T-helper 2 cell treated with Interferon-gamma antibody and Interleukin-4, amounts not matched to agents 100 ng/mL and 5 ng/mL, for 36 hours (primary cell): ENCODE measurements around the gene VTN. TPM values are rescaled to one million over a fixed set of nuclear protein-coding genes. Genes with fewer than 3 reads are reported as not detected.

Source experiments
- intact Hi-C: fragments of 100-400 bp; cut with micrococcal nuclease; formaldehyde crosslinking; loops from one replicate; pipeline ENCODE4 v1.15.1; 2023
- total RNA-seq: library from RNA; stranded (reverse); gene quantifications from 2 replicates; pipeline ENCODE4 v1.2.3, GENCODE V29; 2022

VTN gene
- total RNA-seq, 1 donor from 2014 or later: 0.45 TPM

DNA sequence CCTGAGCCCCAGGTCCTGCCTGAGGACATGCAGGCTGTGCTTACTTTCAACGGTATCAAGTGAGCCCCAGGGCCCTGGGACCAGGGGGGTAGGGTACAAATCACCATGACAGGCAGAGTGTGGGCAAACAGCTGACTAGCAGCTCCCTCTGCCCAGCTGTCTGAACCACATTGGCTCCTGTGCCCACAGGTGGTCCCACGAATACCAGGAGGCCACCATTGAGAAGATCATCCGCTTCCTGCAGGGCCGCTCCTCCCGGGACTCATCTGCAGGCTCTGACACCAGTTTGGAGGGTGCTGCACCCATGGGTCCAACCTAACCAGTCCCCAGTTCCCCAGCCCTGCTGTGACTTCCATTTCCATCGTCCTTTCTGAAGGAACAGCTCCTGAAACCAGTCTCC lies 25.9 kb upstream of the VTN start:
- intact Hi-C loops: no loop called here

DNA sequence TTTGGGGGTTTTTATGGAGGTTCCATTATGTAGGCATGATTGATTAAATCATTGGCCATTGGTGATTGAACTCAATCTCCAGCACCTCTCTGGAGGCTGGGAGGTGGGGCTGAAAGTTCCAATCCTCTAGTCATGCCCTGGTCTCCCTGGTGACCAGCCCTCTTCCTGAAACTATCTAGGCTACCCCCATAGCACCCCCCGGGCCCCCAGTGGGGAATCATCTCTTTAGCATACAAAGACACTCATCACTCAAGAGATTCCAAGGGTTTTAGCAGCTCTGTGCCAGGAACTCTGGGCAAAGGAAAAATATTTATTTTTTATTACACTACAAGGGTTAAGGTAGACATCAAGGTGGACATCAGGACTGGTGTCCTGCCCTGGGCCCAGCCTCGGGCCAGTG lies 25.3 kb upstream of the VTN start:
- intact Hi-C loops: no loop called here

DNA sequence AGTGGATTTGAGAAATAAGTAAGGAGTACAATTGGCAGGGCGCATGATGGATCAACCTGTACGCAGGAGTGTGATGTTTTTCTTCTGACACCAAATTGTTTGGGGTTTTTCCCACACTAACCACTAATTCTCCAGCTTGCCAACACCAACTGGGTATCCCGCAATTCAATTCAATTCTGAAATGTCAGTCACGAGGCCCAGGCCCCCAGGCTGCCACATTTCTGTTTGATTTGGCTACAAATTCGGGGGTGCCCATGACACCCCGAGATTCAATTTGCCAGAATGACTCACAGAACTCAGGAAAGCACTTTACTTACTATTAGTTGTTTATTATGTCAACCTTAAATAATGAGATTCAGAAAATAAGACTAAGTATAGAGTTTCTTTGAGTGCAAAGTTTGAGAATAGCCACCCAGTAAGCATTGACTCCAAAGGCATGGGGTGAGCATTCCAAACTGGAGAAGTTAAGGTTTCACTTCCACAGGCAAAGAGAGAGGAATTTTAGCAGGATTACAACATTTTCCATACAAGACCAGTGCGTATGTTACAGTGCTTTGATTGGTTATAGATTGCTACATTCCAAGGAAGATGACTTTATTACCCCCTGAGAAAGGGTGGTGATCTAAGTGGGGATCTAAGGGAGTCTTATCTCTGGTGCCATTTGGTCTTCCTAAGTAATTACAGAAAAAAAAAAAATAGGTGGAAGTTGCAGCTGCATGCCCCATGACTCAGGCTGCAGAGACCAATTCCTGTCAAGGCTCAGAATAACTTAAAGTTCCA lies 24.4 kb upstream of the VTN start:
- intact Hi-C loops: no loop called here

DNA sequence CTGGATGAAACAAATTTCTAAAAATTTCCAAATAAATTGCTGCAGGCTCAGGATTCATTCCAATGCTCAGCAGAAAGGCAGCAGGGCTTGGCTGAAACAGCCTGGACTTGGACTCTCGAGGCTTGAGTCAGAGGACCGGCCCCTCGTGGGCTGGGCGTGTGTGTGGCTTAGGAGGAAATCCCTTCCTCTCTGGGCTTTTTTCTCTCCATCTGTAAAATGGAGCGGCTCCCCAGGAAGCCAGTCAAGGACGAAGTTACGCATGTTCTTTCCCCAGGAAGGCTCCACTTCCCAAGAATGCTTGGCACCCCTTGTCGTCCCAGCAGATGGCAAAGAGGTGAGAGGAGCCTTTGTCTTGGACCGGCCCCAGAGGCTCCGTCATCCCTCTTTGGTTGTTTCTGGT lies 22.4 kb upstream of the VTN start:
- intact Hi-C loops: no loop called here

DNA sequence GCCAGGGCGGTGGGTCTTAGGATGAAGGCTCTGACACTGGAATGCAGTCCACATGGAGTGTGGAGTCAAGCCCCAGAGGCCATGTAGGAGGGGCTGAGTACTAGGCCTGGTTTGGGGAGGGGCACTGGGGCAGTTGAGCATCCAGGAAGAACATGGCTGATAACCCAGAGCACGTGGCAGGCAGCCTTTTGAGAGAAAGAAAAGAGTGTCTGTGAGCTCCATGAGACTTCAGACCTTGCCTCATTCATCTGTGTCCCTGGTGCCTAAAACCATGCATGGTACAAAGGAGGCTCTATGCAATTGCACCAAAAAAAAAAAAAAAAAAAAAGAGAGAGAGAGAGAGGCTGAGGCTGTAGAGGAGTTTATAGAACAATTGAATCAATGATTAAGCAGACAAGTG lies 21.3 kb upstream of the VTN start:
- intact Hi-C loops: no loop called here

DNA sequence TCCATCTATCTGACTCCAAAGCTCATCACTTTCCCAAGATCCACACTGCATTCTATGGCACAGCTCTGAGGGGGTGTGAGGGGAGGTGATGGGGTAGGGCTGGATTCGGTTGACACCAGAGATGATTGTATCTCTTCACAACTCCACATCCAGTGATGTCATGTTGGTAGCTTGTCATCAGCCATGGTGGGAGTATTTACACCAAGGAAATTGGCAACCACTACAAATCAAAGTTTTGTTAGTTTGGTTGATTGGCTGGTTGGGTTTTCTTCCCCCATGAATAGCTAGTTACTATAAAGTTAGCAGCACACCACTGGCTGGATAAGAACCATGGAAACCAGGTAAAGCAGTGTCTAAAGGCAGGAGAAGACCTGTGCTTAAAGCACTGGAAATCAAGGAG lies 20.9 kb upstream of the VTN start:
- intact Hi-C loops: no loop called here

DNA sequence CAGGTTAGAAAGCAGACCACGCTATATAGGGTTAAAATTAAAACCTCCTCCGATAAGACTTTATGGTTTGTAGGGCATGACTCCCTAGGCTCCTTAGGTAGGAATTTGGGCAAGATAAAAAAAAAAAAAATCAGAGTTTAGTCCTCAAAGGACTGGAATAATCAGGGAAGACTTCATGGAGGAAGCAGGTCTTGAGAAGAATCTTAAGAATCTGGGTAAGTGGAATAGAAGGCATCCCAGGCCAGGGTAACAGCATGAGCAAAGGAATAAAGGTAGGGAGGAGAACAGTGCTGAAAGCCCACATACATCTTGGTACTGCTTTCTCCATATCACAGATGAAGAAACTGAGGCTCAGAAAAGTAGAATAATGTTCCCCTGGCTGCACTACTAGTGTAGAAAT lies 20.5 kb upstream of the VTN start:
- intact Hi-C loops: no loop called here

DNA sequence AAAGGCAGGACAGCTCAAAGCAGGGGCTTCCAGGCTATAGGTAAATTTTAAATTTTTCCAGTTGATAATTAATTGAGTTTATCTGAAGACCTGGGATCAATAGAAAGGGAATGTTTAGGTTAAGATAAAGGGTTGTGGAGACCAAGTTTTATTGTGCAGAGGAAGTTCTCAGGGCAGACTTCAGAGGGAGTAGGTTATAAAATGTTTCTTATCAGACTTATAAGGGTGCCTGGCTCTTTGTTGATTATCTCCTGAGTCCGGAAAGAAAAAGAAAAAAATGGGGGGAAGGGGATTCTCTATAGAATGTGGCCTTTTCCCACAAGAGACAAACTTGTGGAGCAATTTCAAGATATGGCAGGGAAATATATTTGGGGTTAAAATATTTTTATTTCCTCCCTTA lies 20.0 kb upstream of the VTN start:
- intact Hi-C loops: no loop called here

DNA sequence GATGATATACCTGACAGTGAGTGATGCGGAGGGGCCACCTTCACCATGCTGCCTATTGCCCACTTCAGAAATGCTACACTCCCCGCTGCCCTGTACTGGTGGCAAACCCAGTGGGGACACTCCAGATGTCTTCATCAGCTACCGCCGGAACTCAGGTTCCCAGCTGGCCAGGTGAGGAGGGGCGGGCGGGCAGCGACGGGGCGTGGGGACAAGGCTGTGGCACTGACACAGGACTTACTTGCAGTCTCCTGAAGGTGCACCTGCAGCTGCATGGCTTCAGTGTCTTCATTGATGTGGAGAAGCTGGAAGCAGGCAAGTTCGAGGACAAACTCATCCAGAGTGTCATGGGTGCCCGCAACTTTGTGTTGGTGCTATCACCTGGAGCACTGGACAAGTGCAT lies 18.0 kb upstream of the VTN start:
- intact Hi-C loops: no loop called here

DNA sequence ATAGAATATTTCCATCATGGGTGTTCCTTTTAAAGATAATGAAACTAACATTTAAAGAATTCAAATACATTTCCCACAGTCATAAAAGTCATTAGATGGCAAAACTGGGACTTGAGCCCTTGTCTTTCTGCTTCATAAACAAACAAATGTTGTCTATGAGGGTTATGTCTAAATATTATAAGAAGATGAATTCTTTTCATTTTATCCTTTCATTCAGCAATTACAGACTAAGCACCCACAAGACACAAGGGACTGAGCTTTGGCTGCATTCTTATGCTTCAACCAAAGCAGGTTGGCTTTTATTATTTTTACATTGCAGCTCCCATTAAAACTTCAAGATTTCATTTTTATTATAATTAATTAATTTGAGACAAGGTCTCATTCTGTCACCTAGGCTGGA lies 16.3 kb upstream of the VTN start:
- intact Hi-C loops: no loop called here

DNA sequence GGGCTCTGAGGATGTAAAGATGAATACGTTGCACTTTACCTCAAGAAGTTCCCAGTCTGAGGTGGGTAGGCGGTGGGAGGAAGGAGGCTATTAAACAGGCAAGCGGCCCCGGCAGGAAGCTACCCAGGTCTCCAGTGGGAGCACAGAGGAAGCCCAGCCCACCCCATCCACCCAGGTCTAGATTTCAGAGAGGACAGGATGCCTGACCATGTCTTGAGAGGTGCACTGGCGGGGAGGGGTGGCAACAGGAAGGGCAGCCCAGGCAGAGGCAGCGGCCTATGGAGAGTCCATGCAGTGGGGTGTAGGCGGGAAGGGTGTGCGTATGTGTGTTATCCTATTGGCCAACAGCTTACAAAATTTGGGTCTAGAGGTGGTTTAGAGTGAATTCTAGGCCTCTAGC lies 15.3 kb upstream of the VTN start:
- intact Hi-C loops: no loop called here

DNA sequence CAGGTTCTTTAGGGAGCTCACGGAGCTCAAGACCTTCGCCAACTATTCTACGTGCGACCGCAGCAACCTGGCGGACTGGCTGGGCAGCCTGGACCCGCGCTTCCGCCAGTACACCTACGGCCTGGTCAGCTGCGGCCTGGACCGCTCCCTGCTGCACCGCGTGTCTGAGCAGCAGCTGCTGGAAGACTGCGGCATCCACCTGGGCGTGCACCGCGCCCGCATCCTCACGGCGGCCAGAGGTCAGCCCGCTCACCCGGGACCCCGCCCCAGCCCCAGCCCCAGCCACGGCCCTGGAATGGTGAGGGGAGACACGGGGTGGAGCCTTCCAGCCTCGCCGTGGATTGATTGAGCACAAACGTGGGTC lies 14.9 kb upstream of the VTN start:
- intact Hi-C loops: no loop called here

DNA sequence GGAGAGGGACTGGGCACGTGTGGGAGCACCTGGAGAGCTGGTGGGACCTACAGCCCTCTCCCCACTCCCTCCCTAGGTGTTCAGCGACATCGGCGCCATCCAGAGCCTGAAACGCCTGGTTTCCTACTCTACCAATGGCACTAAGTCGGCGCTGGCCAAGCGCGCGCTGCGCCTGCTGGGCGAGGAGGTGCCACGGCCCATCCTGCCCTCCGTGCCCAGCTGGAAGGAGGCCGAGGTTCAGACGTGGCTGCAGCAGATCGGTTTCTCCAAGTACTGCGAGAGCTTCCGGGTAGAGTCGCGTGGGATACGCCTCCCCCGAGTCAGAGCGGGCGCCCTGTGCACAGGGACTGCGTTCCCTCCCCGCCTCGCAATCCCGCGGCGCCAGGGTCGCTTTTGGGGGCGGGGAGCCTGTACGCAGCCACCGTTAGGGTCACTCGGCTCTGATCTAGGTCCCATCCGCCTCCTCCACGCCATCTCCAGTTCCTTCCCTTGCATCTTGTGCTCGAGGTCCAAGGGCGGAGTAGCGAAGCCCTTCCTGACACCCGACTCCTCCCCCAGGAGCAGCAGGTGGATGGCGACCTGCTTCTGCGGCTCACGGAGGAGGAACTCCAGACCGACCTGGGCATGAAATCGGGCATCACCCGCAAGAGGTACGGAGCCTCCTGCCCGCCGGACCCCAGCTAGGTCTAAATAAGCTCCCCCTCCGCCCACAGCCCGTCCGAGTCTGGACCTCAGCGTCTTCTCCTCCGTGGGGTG lies 14.4 kb upstream of the VTN start:
- intact Hi-C loops: loop anchor here (1.0 kb wide), 2 partner anchors 13 to 27 kb away; partner anchors contain the start of genes POLDIP2 and SARM1

DNA sequence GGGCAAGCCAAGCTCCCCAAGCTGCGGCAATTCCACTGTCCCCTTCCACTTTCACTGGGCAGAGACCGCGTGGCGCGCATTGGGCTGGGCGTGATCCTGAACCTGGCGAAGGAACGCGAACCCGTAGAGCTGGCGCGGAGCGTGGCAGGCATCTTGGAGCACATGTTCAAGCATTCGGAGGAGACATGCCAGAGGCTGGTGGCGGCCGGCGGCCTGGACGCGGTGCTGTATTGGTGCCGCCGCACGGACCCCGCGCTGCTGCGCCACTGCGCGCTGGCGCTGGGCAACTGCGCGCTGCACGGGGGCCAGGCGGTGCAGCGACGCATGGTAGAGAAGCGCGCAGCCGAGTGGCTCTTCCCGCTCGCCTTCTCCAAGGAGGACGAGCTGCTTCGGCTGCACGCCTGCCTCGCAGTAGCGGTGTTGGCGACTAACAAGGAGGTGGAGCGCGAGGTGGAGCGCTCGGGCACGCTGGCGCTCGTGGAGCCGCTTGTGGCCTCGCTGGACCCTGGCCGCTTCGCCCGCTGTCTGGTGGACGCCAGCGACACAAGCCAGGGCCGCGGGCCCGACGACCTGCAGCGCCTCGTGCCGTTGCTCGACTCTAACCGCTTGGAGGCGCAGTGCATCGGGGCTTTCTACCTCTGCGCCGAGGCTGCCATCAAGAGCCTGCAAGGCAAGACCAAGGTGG lies 11.2 kb upstream of the VTN start:
- intact Hi-C loops: no loop called here

DNA sequence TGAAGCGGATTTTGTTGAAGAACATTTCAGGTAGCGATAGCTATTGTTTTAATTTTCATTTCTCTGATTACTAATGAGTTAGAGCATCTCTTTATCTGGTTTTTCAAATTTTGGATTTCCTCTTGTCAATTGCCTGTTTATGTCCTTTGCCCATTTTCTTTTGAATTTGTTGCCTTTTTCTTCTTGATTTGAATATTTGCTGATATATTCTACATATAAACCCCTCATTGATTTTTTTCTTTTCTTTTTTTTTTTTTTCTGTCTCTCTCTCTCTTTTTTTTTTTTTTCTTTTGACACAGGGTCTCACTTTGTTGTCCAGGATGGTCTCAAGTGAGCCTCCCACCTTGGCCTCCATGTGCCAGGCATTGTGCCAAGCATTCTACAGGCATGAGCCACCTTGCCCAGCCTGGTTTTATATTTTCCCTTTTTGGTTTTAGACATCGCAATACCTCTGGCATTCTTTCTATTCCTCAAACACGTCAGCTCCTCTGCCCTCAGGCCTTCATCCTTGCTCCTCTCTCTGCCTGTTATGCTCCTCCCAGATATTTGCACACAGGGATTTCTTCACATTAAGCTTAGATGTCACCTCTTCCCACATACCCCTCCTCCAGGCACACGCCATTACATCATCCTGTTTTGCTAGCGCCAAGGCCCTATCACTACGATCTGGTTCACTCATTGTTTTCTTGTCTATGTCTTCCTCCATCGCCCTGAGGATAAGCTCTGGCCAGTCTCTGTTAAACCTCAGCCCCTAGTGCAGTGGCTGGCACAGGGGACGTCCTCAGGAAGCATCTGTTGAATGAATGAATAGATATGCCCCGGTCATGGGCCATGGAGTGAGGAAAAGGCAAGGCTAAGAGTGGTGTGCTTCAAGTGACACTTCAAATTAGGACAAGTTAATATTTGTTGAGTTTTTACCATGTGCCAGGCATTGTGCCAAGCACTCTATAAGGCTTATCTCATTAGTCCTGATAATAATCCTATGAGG lies 10.0 kb upstream of the VTN start:
- intact Hi-C loops: loop anchor here (10.0 kb wide), 1 partner anchor 165 kb away; no protein-coding TSS in a partner anchor

DNA sequence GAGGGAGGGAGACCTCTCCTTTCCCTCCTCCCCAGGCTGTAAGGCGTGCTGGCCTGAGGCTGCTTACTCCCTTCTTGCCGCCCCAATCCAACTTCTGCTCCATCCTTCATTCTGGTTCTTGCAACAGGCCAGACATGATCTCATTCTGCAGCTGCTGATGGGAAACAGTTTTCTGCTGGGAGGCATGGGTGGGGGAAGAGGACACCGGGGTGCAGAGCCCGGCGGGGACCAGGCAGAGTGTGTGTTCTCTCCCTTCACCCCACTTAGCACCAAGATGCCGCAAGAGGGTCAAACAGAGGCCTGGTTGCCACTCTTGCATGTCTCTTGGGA lies 2.8 kb upstream of the VTN start:
- intact Hi-C loops: loop anchor here (10.0 kb wide), 1 partner anchor 172 kb away; no protein-coding TSS in a partner anchor

DNA sequence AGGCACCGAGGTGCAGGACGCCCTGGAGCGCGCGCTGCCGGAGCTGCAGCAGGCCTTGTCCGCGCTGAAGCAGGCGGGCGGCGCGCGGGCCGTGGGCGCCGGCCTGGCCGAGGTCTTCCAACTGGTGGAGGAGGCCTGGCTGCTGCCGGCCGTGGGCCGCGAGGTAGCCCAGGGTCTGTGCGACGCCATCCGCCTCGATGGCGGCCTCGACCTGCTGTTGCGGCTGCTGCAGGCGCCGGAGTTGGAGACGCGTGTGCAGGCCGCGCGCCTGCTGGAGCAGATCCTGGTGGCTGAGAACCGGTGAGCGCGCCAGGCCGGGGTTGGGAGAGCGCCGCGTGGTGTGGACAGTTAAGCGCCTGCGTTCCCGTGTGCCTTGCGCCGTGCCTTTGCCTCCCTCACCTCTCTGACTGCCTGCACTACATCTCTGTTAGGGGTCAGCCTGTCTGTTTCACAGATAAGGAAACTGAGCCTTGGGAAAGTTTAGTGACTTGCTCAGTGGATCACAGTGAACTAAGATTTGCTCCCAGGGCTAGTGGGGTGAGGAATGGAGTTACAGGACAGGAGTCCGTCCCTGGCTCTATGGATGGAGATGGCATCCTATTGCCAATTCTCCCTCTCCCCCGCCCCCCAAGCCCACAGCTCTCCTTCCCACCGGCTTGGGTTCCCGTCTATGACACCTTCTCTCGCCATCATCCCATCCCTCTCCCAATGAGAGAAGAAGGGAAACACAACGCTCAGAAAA lies 2.3 kb upstream of the VTN start:
- intact Hi-C loops: loop anchor here (10.0 kb wide), 1 partner anchor 172 kb away; no protein-coding TSS in a partner anchor

DNA sequence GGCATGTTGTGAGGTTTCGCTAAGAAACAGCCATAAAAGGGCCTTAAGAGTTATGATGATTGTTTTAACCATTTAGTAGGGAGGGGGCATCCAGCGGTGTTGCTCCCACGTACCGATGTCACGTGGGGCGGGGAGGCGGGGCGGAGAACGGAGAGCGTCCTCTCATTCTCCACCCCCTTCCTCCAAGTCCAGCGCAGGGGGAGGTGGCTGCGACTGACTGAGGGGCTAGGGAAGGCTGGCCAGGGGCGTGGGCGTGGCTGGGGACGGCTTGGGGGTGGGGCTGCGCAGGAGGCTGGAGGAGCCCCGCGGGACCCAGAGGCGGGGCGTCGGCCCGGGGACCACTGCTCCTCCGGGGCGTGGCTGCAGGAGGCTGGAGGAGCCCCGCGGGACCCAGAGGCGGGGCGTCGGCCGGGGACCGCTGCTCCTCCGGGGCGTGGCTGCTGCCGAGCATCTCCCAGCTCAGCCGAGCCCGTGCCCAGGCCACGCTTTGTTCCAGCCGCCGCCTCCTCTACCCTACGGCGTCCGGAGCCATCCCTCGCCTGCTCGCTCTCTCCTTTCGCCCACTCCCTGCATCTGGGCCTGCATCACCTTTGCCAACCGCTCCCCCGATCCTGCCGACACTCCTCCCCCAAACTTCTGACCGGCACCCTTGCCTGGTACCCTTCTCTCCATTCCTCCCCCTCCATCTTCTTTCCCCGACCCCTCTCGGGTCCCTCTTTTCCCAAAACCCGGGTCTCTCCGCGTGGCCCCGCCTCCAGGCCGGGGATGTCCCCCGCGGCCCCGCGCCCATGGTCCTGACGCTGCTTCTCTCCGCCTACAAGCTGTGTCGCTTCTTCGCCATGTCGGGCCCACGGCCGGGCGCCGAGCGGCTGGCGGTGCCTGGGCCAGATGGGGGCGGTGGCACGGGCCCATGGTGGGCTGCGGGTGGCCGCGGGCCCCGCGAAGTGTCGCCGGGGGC lies 1.4 kb upstream of the VTN start, which contains the start of gene SARM1:
SARM1 (plus strand) TSS at position 450 of the 958 bp plus-strand sequence; CDS start at position 789, 339 bp downstream.
- intact Hi-C loops: loop anchor here (1.0 to 10.0 kb wide), 4 partner anchors 13 to 173 kb away; partner anchors contain the start of genes POLDIP2 and TMEM97

DNA sequence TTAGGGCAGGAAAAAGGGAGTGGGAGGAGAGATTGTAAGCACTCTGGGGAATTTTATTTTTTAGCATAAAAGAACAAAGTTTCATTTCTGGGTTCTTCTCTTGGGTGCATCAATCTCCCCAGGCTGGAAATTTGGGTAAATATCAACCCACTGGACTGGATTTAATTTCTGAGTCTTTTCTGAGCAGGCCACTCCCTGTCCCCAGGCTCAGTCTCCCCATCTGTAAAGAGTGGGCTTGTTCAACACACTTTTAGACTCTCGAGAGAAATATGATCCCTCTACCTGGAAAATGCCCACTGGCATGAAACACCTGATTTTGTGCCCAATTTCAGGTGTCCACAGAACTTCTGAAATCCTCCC lies 617 bp upstream of the VTN start:
- intact Hi-C loops: loop anchor here (1.0 to 10.0 kb wide), 4 partner anchors 13 to 174 kb away; partner anchors contain the start of genes POLDIP2 and TMEM97
